Ishikawa (cell line): ENCODE data around the gene SERP2.

Experiments
- CEBPB ChIP-seq: IDR thresholded peaks from 2 replicates; pipeline ENCODE4 v1.6.1; 2012
- CREB1 ChIP-seq: IDR thresholded peaks from 2 replicates; pipeline ENCODE4 v1.6.1; 2012; ENCODE audit warnings: low read depth
- EGR1 ChIP-seq: IDR thresholded peaks from 2 replicates; pipeline ENCODE4 v1.6.1; 2012
- EP300 ChIP-seq: IDR thresholded peaks from 2 replicates; pipeline ENCODE4 v1.6.1; 2012; ENCODE audit warnings: borderline replicate concordance
- FOXM1 ChIP-seq: IDR thresholded peaks from 2 replicates; pipeline ENCODE4 v1.6.1; 2012; ENCODE audit warnings: low read depth, borderline replicate concordance
- NFIC ChIP-seq: IDR thresholded peaks from 2 replicates; pipeline ENCODE4 v1.6.1; 2012
- RAD21 ChIP-seq: IDR thresholded peaks from 2 replicates; pipeline ENCODE4 v1.6.1; 2012; ENCODE audit warnings: low read depth
- TAF1 ChIP-seq: IDR thresholded peaks from 2 replicates; pipeline ENCODE4 v1.6.1; 2012; ENCODE audit warnings: low read depth, mild to moderate bottlenecking
- TCF12 ChIP-seq: IDR thresholded peaks from 2 replicates; pipeline ENCODE4 v1.6.1; 2012; ENCODE audit warnings: low read depth
- TEAD4 ChIP-seq: IDR thresholded peaks from 2 replicates; pipeline ENCODE4 v1.6.1; 2012
- YY1 ChIP-seq: IDR thresholded peaks from 2 replicates; pipeline ENCODE4 v1.6.1; 2012; ENCODE audit warnings: low read depth
- ZBTB7A ChIP-seq: IDR thresholded peaks from 2 replicates; pipeline ENCODE4 v1.6.1; 2012; ENCODE audit warnings: low read depth
- TF ChIP-seq, protein P1 (sequence below): IDR thresholded peaks from 2 replicates; pipeline ENCODE4 v1.6.1; 2012; ENCODE audit warnings: low read depth, mild to moderate bottlenecking
- TF ChIP-seq, protein P2 (sequence below): IDR thresholded peaks from 2 replicates; pipeline ENCODE4 v1.6.1; 2012
- TF ChIP-seq, protein P3 (sequence below): IDR thresholded peaks from 2 replicates; pipeline ENCODE4 v1.6.1; 2012

The SERP2 gene

DNA sequence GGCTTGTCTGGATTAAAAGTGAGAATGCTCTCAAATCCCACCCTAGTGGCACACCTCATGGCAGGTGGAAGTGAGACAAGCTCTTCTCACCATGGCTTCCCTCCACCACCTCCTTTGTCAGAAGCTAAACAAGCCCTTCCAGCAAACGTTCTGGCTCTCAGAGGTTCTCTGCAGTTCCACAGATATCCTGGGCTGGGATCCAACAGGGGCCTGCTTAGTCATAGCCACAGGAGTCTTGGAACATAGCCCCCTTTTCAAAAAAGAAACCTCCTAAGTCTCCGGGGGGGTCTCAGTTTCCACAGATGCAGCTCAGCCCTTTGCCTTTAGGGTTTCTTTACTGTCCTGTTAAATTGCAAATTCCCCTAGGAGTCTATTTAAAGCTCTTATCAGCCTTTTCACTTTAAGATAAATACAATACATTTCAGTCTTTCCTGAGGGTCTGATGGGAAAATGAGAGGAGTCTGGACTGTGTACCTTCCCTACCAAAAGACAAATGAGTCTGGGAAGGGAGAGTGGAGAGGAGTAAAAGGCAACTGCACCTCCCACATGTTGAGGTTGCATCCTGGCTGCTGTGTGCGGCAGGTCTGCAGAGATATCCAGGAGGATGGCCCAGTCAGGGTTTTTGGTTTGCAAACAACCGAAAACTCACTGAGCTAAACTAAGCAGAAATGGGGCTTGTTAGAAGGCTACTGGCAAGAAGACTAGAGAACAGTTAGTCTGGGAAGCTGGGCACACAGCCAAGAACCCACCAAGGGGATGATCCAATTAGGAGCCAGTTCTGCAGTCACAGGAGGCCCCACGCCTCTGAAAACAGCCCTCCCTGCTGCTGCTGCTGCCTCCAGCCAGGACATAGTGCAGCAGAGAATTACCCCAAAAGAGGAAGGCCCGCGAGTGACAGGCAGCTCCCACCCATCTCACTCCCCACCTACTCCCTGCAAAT, 41.4 kb upstream of the SERP2 start:
- TF ChIP-seq CEBPB (no peak), ZBTB7A (no peak), TCF12 (no peak), TAF1 (no peak), RAD21 (no peak), CREB1 (no peak), EGR1 (no peak), TEAD4 (no peak), FOXM1 (no peak), YY1 (no peak), EP300 (no peak)
- TF ChIP-seq, protein P1, sequence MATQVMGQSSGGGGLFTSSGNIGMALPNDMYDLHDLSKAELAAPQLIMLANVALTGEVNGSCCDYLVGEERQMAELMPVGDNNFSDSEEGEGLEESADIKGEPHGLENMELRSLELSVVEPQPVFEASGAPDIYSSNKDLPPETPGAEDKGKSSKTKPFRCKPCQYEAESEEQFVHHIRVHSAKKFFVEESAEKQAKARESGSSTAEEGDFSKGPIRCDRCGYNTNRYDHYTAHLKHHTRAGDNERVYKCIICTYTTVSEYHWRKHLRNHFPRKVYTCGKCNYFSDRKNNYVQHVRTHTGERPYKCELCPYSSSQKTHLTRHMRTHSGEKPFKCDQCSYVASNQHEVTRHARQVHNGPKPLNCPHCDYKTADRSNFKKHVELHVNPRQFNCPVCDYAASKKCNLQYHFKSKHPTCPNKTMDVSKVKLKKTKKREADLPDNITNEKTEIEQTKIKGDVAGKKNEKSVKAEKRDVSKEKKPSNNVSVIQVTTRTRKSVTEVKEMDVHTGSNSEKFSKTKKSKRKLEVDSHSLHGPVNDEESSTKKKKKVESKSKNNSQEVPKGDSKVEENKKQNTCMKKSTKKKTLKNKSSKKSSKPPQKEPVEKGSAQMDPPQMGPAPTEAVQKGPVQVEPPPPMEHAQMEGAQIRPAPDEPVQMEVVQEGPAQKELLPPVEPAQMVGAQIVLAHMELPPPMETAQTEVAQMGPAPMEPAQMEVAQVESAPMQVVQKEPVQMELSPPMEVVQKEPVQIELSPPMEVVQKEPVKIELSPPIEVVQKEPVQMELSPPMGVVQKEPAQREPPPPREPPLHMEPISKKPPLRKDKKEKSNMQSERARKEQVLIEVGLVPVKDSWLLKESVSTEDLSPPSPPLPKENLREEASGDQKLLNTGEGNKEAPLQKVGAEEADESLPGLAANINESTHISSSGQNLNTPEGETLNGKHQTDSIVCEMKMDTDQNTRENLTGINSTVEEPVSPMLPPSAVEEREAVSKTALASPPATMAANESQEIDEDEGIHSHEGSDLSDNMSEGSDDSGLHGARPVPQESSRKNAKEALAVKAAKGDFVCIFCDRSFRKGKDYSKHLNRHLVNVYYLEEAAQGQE = no peak
- TF ChIP-seq, protein P2, sequence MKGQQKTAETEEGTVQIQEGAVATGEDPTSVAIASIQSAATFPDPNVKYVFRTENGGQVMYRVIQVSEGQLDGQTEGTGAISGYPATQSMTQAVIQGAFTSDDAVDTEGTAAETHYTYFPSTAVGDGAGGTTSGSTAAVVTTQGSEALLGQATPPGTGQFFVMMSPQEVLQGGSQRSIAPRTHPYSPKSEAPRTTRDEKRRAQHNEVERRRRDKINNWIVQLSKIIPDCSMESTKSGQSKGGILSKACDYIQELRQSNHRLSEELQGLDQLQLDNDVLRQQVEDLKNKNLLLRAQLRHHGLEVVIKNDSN = no peak
- TF ChIP-seq, protein P3, sequence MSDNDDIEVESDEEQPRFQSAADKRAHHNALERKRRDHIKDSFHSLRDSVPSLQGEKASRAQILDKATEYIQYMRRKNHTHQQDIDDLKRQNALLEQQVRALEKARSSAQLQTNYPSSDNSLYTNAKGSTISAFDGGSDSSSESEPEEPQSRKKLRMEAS = no peak

DNA sequence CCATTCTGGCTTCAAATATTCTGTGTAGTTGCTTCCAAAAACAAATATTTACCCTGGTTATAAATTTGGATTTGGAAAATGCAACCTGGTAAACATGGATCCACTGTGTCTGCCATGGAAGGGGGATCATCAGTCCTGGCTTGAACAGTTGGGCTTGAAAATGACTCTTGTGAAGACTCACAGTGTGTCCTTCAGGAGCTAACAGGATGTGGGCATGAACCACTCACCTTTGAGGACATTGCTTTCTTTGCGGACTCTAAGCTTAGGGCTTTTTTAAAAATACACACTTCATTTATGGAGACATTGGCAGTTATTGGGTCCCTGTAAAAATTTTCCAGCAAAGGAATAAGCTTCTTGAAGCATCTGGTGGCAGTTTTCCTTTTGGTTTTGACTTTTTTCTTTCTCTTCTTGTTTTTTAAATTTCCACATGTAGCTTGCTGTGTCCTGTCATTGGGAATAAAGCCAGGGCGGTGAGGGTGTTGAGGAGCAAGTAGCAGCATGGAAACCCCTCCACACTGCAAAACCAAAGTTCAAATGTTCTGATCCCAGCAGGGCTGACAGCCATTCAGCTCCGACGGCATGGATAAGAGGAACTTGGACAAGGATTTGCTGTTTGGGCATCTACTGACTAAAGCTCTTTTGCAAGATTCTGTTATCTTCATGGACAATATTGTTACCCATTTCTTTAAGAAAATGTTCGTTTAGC, 39.5 kb upstream of the SERP2 start:
- TF ChIP-seq EGR1 = no peak
- TF ChIP-seq YY1 = no peak
- TF ChIP-seq, protein P2 = no peak
- no peak for TF ChIP-seq CEBPB
- no peak for TF ChIP-seq ZBTB7A
- no peak for TF ChIP-seq EP300
- no peak for TF ChIP-seq TCF12
- TF ChIP-seq TAF1 = no peak
- TF ChIP-seq CREB1 = no peak
- TF ChIP-seq FOXM1 = no peak
- TF ChIP-seq RAD21 = no peak
- TF ChIP-seq NFIC = no peak
- TF ChIP-seq, protein P3 = no peak
- TF ChIP-seq, protein P1 = no peak
- no peak for TF ChIP-seq TEAD4

DNA sequence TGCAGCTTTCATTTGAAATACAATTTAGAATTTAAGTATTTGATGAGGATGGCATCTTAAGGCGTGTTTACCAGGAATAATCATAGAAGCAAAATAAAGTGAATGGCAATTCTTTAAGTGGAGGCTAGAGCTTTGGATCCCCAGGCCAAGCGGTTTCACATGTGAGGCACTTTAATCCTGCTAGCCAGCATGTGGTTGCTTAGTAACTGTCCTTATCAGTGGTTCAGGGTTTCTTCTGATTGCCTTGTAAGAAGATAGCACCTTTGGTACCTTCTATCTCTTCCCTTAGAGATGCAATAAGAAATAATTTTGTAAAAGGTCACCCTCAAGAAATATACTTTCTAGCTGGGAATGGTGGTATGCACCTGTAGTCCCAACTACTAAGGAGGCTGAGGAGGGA, 38.9 kb upstream of the SERP2 start:
- TF ChIP-seq, protein P1 = no peak
- TF ChIP-seq, protein P3 = no peak
- no peak for TF ChIP-seq TAF1
- TF ChIP-seq, protein P2 = no peak
- TF ChIP-seq TCF12 = no peak
- TF ChIP-seq FOXM1 = no peak
- TF ChIP-seq ZBTB7A = no peak
- no peak for TF ChIP-seq EGR1
- no peak for TF ChIP-seq YY1
- no peak for TF ChIP-seq RAD21
- no peak for TF ChIP-seq CEBPB
- TF ChIP-seq TEAD4 = no peak
- no peak for TF ChIP-seq CREB1
- TF ChIP-seq EP300 = no peak
- TF ChIP-seq NFIC = no peak
